HG03442 (cell line): ENCODE data around the gene MEP1B.
"Not testable (repeated sequence)": the region's sequence is repeated elsewhere in the genome, so short reads cannot be mapped to it uniquely, and the experiment has no call there.

Experiments used
- ATAC-seq: cut with Tn5 transposase; IDR thresholded peaks from one replicate; pipeline ENCODE4 v1.9.1; 2021; ENCODE audit warnings: mild to moderate bottlenecking, moderate library complexity; ENCODE audit not compliant: unreplicated experiment

Gene MEP1B

GRCh38 chr18:32208577-32208976, 18.7 kb downstream of the MEP1B start:
- ATAC-seq = no peak

GRCh38 chr18:32209685-32210445, 20.0 kb downstream of the MEP1B start:
- no peak for ATAC-seq

- ATAC-seq = no peak
These were observed 23.9 kb downstream of the MEP1B start for GRCh38 chr18:32213693-32214092.

GRCh38 chr18:32216390-32216789, 26.6 kb downstream of the MEP1B start:
- no peak for ATAC-seq

GRCh38 chr18:32219431-32220018, 29.7 kb downstream of the MEP1B start:
- ATAC-seq = no peak

- ATAC-seq = not testable (repeated sequence)
These were observed 43.5 kb downstream of the MEP1B start for GRCh38 chr18:32233348-32233747.

GRCh38 chr18:32237049-32237448, 47.2 kb downstream of the MEP1B start:
- ATAC-seq = no peak

- ATAC-seq = no peak
These were observed 48.9 kb downstream of the MEP1B start for GRCh38 chr18:32238635-32239268.

- no peak for ATAC-seq
These were observed 52.6 kb downstream of the MEP1B start for GRCh38 chr18:32242395-32242794.

- no peak for ATAC-seq
These were observed 53.5 kb downstream of the MEP1B start for GRCh38 chr18:32243358-32243757.

- no peak for ATAC-seq
These were observed 55.0 kb downstream of the MEP1B start for GRCh38 chr18:32244881-32245280.

- ATAC-seq = no peak
These were observed 59.5 kb downstream of the MEP1B start for GRCh38 chr18:32249147-32249929.

- no peak for ATAC-seq
These were observed 61.6 kb downstream of the MEP1B start for GRCh38 chr18:32251466-32251865.

- no peak for ATAC-seq
These were observed 62.5 kb downstream of the MEP1B start for GRCh38 chr18:32252141-32252860.

GRCh38 chr18:32255570-32255969, 65.7 kb downstream of the MEP1B start:
- no peak for ATAC-seq

- ATAC-seq = no peak
These were observed 67.4 kb downstream of the MEP1B start for GRCh38 chr18:32257084-32257785.

GRCh38 chr18:32258148-32258547, 68.3 kb downstream of the MEP1B start:
- no peak for ATAC-seq

GRCh38 chr18:32258558-32259204, 68.8 kb downstream of the MEP1B start:
- no peak for ATAC-seq

- no peak for ATAC-seq
These were observed 69.7 kb downstream of the MEP1B start for GRCh38 chr18:32259553-32259952.

- ATAC-seq = no peak
These were observed 71.2 kb downstream of the MEP1B start for GRCh38 chr18:32261003-32261402.
